Measurements from ENCODE around the gene FLACC1. TPM values are rescaled to one million over a fixed set of nuclear protein-coding genes. Genes with fewer than 3 reads are reported as not detected.

FLACC1 gene
- total and polyA plus RNA-seq, 2 experiments from 2014 or later = 0.10 to 0.27 TPM

DNA sequence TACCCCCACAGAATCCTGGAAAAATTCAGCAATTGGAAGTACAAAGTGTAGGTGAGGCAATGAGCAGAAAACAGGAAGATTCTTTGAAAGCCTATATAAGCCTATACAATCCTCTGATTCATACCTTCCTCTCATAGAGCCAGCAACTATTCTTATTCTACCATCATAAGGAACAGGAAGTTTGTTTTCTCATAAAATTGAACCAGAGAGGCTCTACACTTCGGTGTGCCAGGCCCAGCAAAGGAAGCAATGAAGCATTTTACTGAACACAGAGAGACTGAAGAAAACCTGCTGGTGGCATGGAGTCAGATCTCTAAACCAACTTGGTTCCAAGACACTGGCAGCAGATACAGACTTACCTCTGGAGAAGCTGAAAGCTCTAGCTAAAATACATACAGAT lies 78.1 kb downstream of the FLACC1 start:
- Histone ChIP-seq H3K36me3 (ENCODE audit: insufficient read depth) (no peaks in the 10 kb centered on the region), H2AFZ (no peak overlapping the region), H3K27me3 (ENCODE audit: insufficient read depth) (no peaks in the 10 kb centered on the region), H3F3A (replicated peaks; ENCODE audit: low read depth) (no peaks in the 10 kb centered on the region), H4K20me1 (replicated peaks; ENCODE audit: insufficient read depth) (no peaks in the 10 kb centered on the region), H3K4me2 (no peak overlapping the region), H3K9me2 (ENCODE audit: insufficient read depth) (no peaks in the 10 kb centered on the region), H3K27ac (ENCODE audit: low read depth) (no peak overlapping the region), H3K79me2 (replicated peaks; ENCODE audit: insufficient read depth) (no peaks in the 10 kb centered on the region), H3K4me3 (no peak overlapping the region), H3K4me1 (ENCODE audit: insufficient read depth) (no peaks in the 10 kb centered on the region)
- H3K36me3 Mint-ChIP-seq (ENCODE audit: low read depth) = no peaks in the 10 kb centered on the region
- no peak for TF ChIP-seq CREB1 (CRISPR knock-in tag; IDR thresholded peaks at IDR 0.05; ENCODE audit: low read depth)
- TF ChIP-seq STAT1 (IDR thresholded peaks at IDR 0.05; ENCODE audit: unreplicated experiment) = no peak
- TF ChIP-seq NANOG (IDR thresholded peaks at IDR 0.05; ENCODE audit: borderline replicate concordance) = no peak
- TF ChIP-seq ZNF331 (CRISPR knock-in tag; IDR thresholded peaks at IDR 0.05; ENCODE audit: low read depth) = no peak
- TF ChIP-seq JUNB (IDR thresholded peaks at IDR 0.05; ENCODE audit: unreplicated experiment) = no peak
- TF ChIP-seq POLR2AphosphoS5 (IDR thresholded peaks at IDR 0.05; ENCODE audit: low read depth) = no peak
- TF ChIP-seq, protein P1, sequence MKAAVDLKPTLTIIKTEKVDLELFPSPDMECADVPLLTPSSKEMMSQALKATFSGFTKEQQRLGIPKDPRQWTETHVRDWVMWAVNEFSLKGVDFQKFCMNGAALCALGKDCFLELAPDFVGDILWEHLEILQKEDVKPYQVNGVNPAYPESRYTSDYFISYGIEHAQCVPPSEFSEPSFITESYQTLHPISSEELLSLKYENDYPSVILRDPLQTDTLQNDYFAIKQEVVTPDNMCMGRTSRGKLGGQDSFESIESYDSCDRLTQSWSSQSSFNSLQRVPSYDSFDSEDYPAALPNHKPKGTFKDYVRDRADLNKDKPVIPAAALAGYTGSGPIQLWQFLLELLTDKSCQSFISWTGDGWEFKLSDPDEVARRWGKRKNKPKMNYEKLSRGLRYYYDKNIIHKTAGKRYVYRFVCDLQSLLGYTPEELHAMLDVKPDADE (IDR thresholded peaks at IDR 0.05) = no peak
- no peak for TF ChIP-seq CTCF (conservative IDR thresholded peaks at IDR 0.05; ENCODE audit: low read depth in 2 of 2)
- TF ChIP-seq REST (IDR thresholded peaks at IDR 0.05; ENCODE audit: unreplicated experiment) = no peak
- TF ChIP-seq EZH2phosphoT487 (IDR thresholded peaks at IDR 0.05; ENCODE audit: unreplicated experiment) = no peak
- TF ChIP-seq ZNF114 (CRISPR knock-in tag; IDR thresholded peaks at IDR 0.05) = no peak
- TF ChIP-seq EZH2 (IDR thresholded peaks at IDR 0.05; ENCODE audit: low read depth, unreplicated experiment) = no peak
- TF ChIP-seq ZNF462 (CRISPR knock-in tag; IDR thresholded peaks at IDR 0.05) = no peak
- H3K27ac Mint-ChIP-seq = no peak overlapping the region
- H3K4me3 Mint-ChIP-seq = no peak overlapping the region
- no peaks in the 10 kb centered on the region for H3K27me3 Mint-ChIP-seq (ENCODE audit: insufficient read depth, low read depth, poor library complexity)
- no peak for ATAC-seq
- H3K9me3 Mint-ChIP-seq = no peaks in the 10 kb centered on the region
- no peaks in the 10 kb centered on the region for H3K4me1 Mint-ChIP-seq
- no peak for DNase-seq (ENCODE audit: low spot score)
